Gastroesophageal sphincter (tissue), 3 donors: ENCODE data around the gene GASK1A.

ENCODE experiments used
- CTCF ChIP-seq, 4 experiments: fragments of 200-600 bp in 2 of 4; fragments of 450-650 bp in 2 of 4; sonication (generic) in 1 of 4; IDR thresholded peaks; one replicate each; pipeline ENCODE4 v1.5.1; 2017 to 2019; ENCODE audit warnings: antibody characterized with exemption in 4 of 4, mild to moderate bottlenecking in 2 of 4, moderate library complexity in 2 of 4
- EP300 ChIP-seq: sonication (generic); formaldehyde crosslinking; IDR thresholded peaks from one replicate; pipeline ENCODE4 v1.6.1; 2017; ENCODE audit warnings: antibody characterized with exemption, mild to moderate bottlenecking
- POLR2A ChIP-seq, 2 donors: fragments of 450-650 bp; IDR thresholded peaks; one replicate each; pipeline ENCODE4 v1.6.1; 2017; ENCODE audit warnings: antibody characterized with exemption in 2 of 2, mild to moderate bottlenecking in 2 of 2, moderate library complexity in 1 of 2
- POLR2AphosphoS5 ChIP-seq: sonication (generic); formaldehyde crosslinking; IDR thresholded peaks from one replicate; pipeline ENCODE4 v1.6.1; 2017; ENCODE audit warnings: antibody characterized with exemption

- no peak for TF ChIP-seq CTCF (IDR thresholded peaks at IDR 0.05)
- TF ChIP-seq POLR2A (IDR thresholded peaks at IDR 0.05): no peak
- no peak for TF ChIP-seq EP300
- no peak for TF ChIP-seq POLR2AphosphoS5
Measured at GRCh38 chr3:43031485-43031884, 52.4 kb downstream of the GASK1A start.
